Spleen (tissue), 11 donors: ENCODE data around the gene MYO18B. TPM values are rescaled to one million over a fixed set of nuclear protein-coding genes. Genes with fewer than 3 reads are reported as not detected.

Experiments
- DNase-seq: peaks from one replicate; pipeline ENCODE4 v3.0.0-alpha.2; 2020
- H3K27ac ChIP-seq, 8 donors: fragments of 200-600 bp; sonication (generic) in 7 of 8; 1 replicate in 4 of 8; 2 replicates in 4 of 8; pipeline versions ENCODE4 v1.5.0 to v1.8.0; 2016 to 2021; ENCODE audit warnings: inconsistent platforms in 4 of 8, mild to moderate bottlenecking in 4 of 8, moderate library complexity in 1 of 8
- H3K27me3 ChIP-seq, 7 donors: fragments of 200-600 bp; sonication (generic) in 6 of 7; replicated peaks in 1 of 7; 1 replicate in 4 of 7; 2 replicates in 3 of 7; pipeline versions ENCODE4 v1.5.0 to v1.8.0; 2016 to 2021; ENCODE audit warnings: inconsistent platforms in 3 of 7, mild to moderate bottlenecking in 1 of 7
- H3K36me3 ChIP-seq, 6 donors: fragments of 200-600 bp; sonication (generic) in 5 of 6; 1 replicate in 4 of 6; 2 replicates in 2 of 6; pipeline versions ENCODE4 v1.5.0 to v1.8.0; 2016 to 2021; ENCODE audit warnings: inconsistent platforms in 2 of 6
- H3K4me1 ChIP-seq, 6 donors: fragments of 200-600 bp; sonication (generic) in 5 of 6; 1 replicate in 3 of 6; 2 replicates in 3 of 6; pipeline versions ENCODE4 v1.5.0 to v1.8.0; 2016 to 2021; ENCODE audit warnings: inconsistent platforms in 3 of 6
- H3K4me3 ChIP-seq, 8 donors: fragments of 200-600 bp; sonication (generic) in 7 of 8; 1 replicate in 4 of 8; 2 replicates in 4 of 8; pipeline versions ENCODE4 v1.5.0 to v1.8.0; 2016 to 2021; ENCODE audit warnings: inconsistent platforms in 4 of 8, mild to moderate bottlenecking in 4 of 8, moderate library complexity in 2 of 8
- H3K9me3 ChIP-seq, 8 donors: fragments of 200-600 bp; sonication (generic) in 7 of 8; 1 replicate in 4 of 8; 2 replicates in 4 of 8; pipeline versions ENCODE4 v1.5.0 to v1.8.0; 2016 to 2021; ENCODE audit warnings: inconsistent platforms in 4 of 8
- CTCF ChIP-seq, 11 experiments: fragments of 200-600 bp in 7 of 11; fragments of 450-650 bp in 4 of 11; sonication (generic) in 4 of 11; IDR thresholded peaks in 8 of 11; conservative IDR thresholded peaks in 3 of 11; 1 replicate in 7 of 11; 2 replicates in 4 of 11; pipeline versions ENCODE4 v1.4.0 to v1.8.0; 2016 to 2021; ENCODE audit warnings: antibody characterized with exemption in 11 of 11, inconsistent platforms in 4 of 11, mild to moderate bottlenecking in 1 of 11
- POLR2A ChIP-seq, 3 donors: fragments of 450-650 bp; IDR thresholded peaks; one replicate each; pipeline ENCODE4 v1.5.1; 2017; ENCODE audit warnings: antibody characterized with exemption in 3 of 3, mild to moderate bottlenecking in 1 of 3
- POLR2AphosphoS5 ChIP-seq, 3 donors: sonication (generic); formaldehyde crosslinking; IDR thresholded peaks; one replicate each; pipeline ENCODE4 v1.5.1; 2017; ENCODE audit warnings: antibody characterized with exemption in 3 of 3
- WGBS, 5 donors: extraction: QIAGEN DNeasy Blood & Tissue Kit in 3 of 5; methylation state at CpG; one replicate each; pipeline versions ENCODE4 v1.1.5 to v1.1.7; 2013 to 2018; 5-methylcytosine and 5-hydroxymethylcytosine counted together
- intact Hi-C: fragments of 100-400 bp; cut with DNase I; formaldehyde crosslinking; loops from one replicate; pipeline ENCODE4 v1.15.0; 2023; ENCODE audit warnings: low total_unique reads
- polyA plus RNA-seq, 3 donors: library from polyadenylated mRNA; stranded (reverse); fragments of 200-250 nt; gene quantifications; one replicate each; pipeline ENCODE4 v1.2.1, GENCODE V29; 2013
- total RNA-seq, 7 donors: library from RNA; depleted of rRNA in 3 of 7; stranded (reverse); fragments of >200 nt in 3 of 7; fragmentation: NEBNext Ultra II Directional in 4 of 7; extraction: Animal tissue kit (Norgen Biotek cat#: 25700) in 4 of 7; gene quantifications; one replicate each; pipeline versions ENCODE4 v1.1.0 to v1.2.1, GENCODE V29; 2016 to 2021
- donor health status: healthy with polysubstance abuse.
- donor health status: DM: no; HTN: no; CAD: no; lungs with moderate emphysema.
- donor health status: DM: no; HTN: no; CAD: no.
- donor health status: Bipolar disorder and iron deficiency.
- donor health status: healthy.
- donor health status: DM: no; HTN: no; CAD: no.
- donor health status: DM: yes; HTN: yes; CAD: no.

MYO18B gene
- total and polyA plus RNA-seq, 10 donors = under 0.01 to 0.79 (median 0.12) TPM

- Histone ChIP-seq H3K4me3 (no peak overlapping the region), H3K36me3 (peaks cover 0 to 100% (median 32%) of the 10 kb centered on the region in 6 donors), H3K27me3 (no peaks in the 10 kb centered on the region), H3K27ac (peak overlapping the region in 3 of 8 donors; percentile 3 to 37 (median 29)), H3K9me3 (no peaks in the 10 kb centered on the region), H3K4me1 (peaks cover 0 to 2% (median 0%) of the 10 kb centered on the region in 6 donors)
- DNase-seq = no peak
- TF ChIP-seq CTCF (IDR thresholded peaks at IDR 0.05 in 8 of 11, conservative IDR thresholded peaks at IDR 0.05 in 3 of 11) (no peak), POLR2AphosphoS5 (IDR thresholded peaks at IDR 0.05) (peak in 2 of 3 donors; percentile 32 to 56)
- 83 to 87% (median 86%) methylated on average over 16 of the region's 16 CpGs for WGBS, 5 donors
- intact Hi-C loops = no loop called here
These were observed 47.6 kb upstream of the MYO18B start for GRCh38 chr22:25694196-25694907.

- Histone ChIP-seq H3K27ac (no peak overlapping the region), H3K4me1 (peaks cover 0 to 2% (median 0%) of the 10 kb centered on the region in 6 donors), H3K36me3 (peaks cover 0 to 100% (median 30%) of the 10 kb centered on the region in 6 donors), H3K4me3 (no peak overlapping the region), H3K9me3 (no peaks in the 10 kb centered on the region), H3K27me3 (no peaks in the 10 kb centered on the region)
- TF ChIP-seq POLR2AphosphoS5 (IDR thresholded peaks at IDR 0.05) = no peak
- no peak for TF ChIP-seq CTCF (IDR thresholded peaks at IDR 0.05 in 8 of 11, conservative IDR thresholded peaks at IDR 0.05 in 3 of 11)
- TF ChIP-seq POLR2A (IDR thresholded peaks at IDR 0.05) = no peak
- intact Hi-C loops = no loop called here
- no peak for DNase-seq
- 92 to 96% (median 94%) methylated on average over 5 of the region's 5 CpGs for WGBS, 5 donors
These were observed 46.8 kb upstream of the MYO18B start for GRCh38 chr22:25695146-25695545.

- Histone ChIP-seq H3K9me3 (no peaks in the 10 kb centered on the region), H3K4me1 (peaks cover 0 to 8% (median 4%) of the 10 kb centered on the region in 6 donors), H3K36me3 (peaks cover 0 to 99% (median 25%) of the 10 kb centered on the region in 6 donors), H3K27me3 (no peaks in the 10 kb centered on the region), H3K4me3 (no peak overlapping the region), H3K27ac (no peak overlapping the region)
- 77 to 91% (median 83%) methylated on average over 2 of the region's 2 CpGs for WGBS, 5 donors
- intact Hi-C loops = no loop called here
- DNase-seq = no peak
- TF ChIP-seq POLR2A (IDR thresholded peaks at IDR 0.05) (no peak), POLR2AphosphoS5 (IDR thresholded peaks at IDR 0.05) (no peak), CTCF (IDR thresholded peaks at IDR 0.05 in 8 of 11, conservative IDR thresholded peaks at IDR 0.05 in 3 of 11) (no peak)
These were observed 45.2 kb upstream of the MYO18B start for GRCh38 chr22:25696763-25697162.

- Histone ChIP-seq H3K27me3 (no peaks in the 10 kb centered on the region), H3K4me1 (peaks cover 0 to 13% (median 5%) of the 10 kb centered on the region in 6 donors), H3K9me3 (no peaks in the 10 kb centered on the region), H3K4me3 (no peak overlapping the region), H3K36me3 (peaks cover 0 to 94% (median 25%) of the 10 kb centered on the region in 6 donors), H3K27ac (no peak overlapping the region)
- 79 to 84% (median 81%) methylated on average over 5 of the region's 5 CpGs for WGBS, 5 donors
- intact Hi-C loops = no loop called here
- TF ChIP-seq POLR2AphosphoS5 (IDR thresholded peaks at IDR 0.05) (no peak), CTCF (IDR thresholded peaks at IDR 0.05 in 8 of 11, conservative IDR thresholded peaks at IDR 0.05 in 3 of 11) (no peak), POLR2A (IDR thresholded peaks at IDR 0.05) (no peak)
- no peak for DNase-seq
These were observed 44.8 kb upstream of the MYO18B start for GRCh38 chr22:25697181-25697664.
